ENCODE measurements around the gene PJVK. TPM values are rescaled to one million over a fixed set of nuclear protein-coding genes. Genes with fewer than 3 reads are reported as not detected.

The PJVK gene
- total and polyA plus RNA-seq, 2 of the 13 experiments (the other 11 are each of a cell fraction or from before 2014, with no cell fraction given) = 1.2 to 2.6 TPM

- no peak for TF ChIP-seq NCOR1 (IDR thresholded peaks at IDR 0.05; ENCODE audit: borderline replicate concordance, low read length)
- TF ChIP-seq SKI (IDR thresholded peaks at IDR 0.05; ENCODE audit: partially characterized antibody) = no peak
- TF ChIP-seq ZNF816 (CRISPR knock-in tag; IDR thresholded peaks at IDR 0.05; ENCODE audit: borderline replicate concordance) = no peak
- no peak for TF ChIP-seq ZMAT3 (CRISPR knock-in tag; conservative IDR thresholded peaks at IDR 0.05)
- peak; percentile 67; the same call in 1 of the 2 replicates for TF ChIP-seq ELF3 (CRISPR knock-in tag; IDR thresholded peaks at IDR 0.05)
- no peak for TF ChIP-seq HNRNPLL (IDR thresholded peaks at IDR 0.05; ENCODE audit: low read depth, low read length, poor library complexity, severe bottlenecking)
- no peak for TF ChIP-seq ZSCAN29 (CRISPR knock-in tag; conservative IDR thresholded peaks at IDR 0.05)
- TF ChIP-seq RBM22 (optimal IDR thresholded peaks at IDR 0.05; ENCODE audit: low read length) = no peak
- TF ChIP-seq JARID2 (CRISPR knock-in tag; IDR thresholded peaks at IDR 0.05; ENCODE audit: insufficient replicate concordance) = no peak
- TF ChIP-seq KLF6 (CRISPR knock-in tag; IDR thresholded peaks at IDR 0.05) = peak; percentile 75; the same call in 1 of the 2 replicates
- TF ChIP-seq MYNN (CRISPR knock-in tag; IDR thresholded peaks at IDR 0.05; ENCODE audit: low read depth) = peak; percentile 70; the same call in 1 of the 2 replicates
- no peak for TF ChIP-seq CHD2 (IDR thresholded peaks at IDR 0.05; ENCODE audit: low read depth, low read length)
- no peak for TF ChIP-seq ZNF615 (CRISPR knock-in tag; IDR thresholded peaks at IDR 0.05; ENCODE audit: borderline replicate concordance)
- TF ChIP-seq ZNF570 (CRISPR knock-in tag; IDR thresholded peaks at IDR 0.05; ENCODE audit: borderline replicate concordance) = no peak
- TF ChIP-seq ZNF44 (CRISPR knock-in tag; IDR thresholded peaks at IDR 0.05) = no peak
- no peak for TF ChIP-seq AKAP8 (CRISPR knock-in tag; IDR thresholded peaks at IDR 0.05)
- no peak for TF ChIP-seq ZNF280B (CRISPR knock-in tag; IDR thresholded peaks at IDR 0.05; ENCODE audit: borderline replicate concordance)
- no peak for TF ChIP-seq ZNF672 (CRISPR knock-in tag; IDR thresholded peaks at IDR 0.05)
- TF ChIP-seq MAF1 (CRISPR knock-in tag; IDR thresholded peaks at IDR 0.05; ENCODE audit: borderline replicate concordance) = no peak
- TF ChIP-seq RXRA (CRISPR knock-in tag; IDR thresholded peaks at IDR 0.05) = peak; percentile 42; the same call in 1 of the 2 replicates
- no peak for TF ChIP-seq SRSF1 (optimal IDR thresholded peaks at IDR 0.05; ENCODE audit: low read depth, low read length)
- TF ChIP-seq PRPF4 (IDR thresholded peaks at IDR 0.05; ENCODE audit: low read depth, low read length, poor library complexity, severe bottlenecking) = no peak
- no peak for TF ChIP-seq ZNF569 (CRISPR knock-in tag; IDR thresholded peaks at IDR 0.05; ENCODE audit: borderline replicate concordance)
- no peak for TF ChIP-seq ZNF704 (CRISPR knock-in tag; IDR thresholded peaks at IDR 0.05; ENCODE audit: borderline replicate concordance)
- no peak for TF ChIP-seq CSRNP2 (CRISPR knock-in tag; conservative IDR thresholded peaks at IDR 0.05; ENCODE audit: low read depth)
- TF ChIP-seq MAFK (conservative IDR thresholded peaks at IDR 0.05 in 1 of 2, IDR thresholded peaks at IDR 0.05 in 1 of 2; ENCODE audit: low read length in 2 of 2) = no peak
Observed at GRCh38 chr2:178414266-178415247, 36.6 kb upstream of the PJVK start (continued).
